Measurements from ENCODE around the gene HDAC7.
"Not testable (repeated sequence)": the region's sequence is repeated elsewhere in the genome, so short reads cannot be mapped to it uniquely, and the experiment has no call there.

The HDAC7 gene

GRCh38 chr12:47845081-47845480 lies 25.4 kb upstream of the HDAC7 start:
- Histone ChIP-seq H3K27ac (ENCODE audit: poor library complexity, severe bottlenecking) (no peak overlapping the region), H3K4me1 (ENCODE audit: insufficient read depth, poor library complexity, severe bottlenecking) (peaks cover 6% of the 10 kb centered on the region), H3K27me3 (ENCODE audit: insufficient read depth, poor library complexity, severe bottlenecking) (no peaks in the 10 kb centered on the region), H3K4me3 (ENCODE audit: severe bottlenecking) (no peak overlapping the region), H3K36me3 (ENCODE audit: low read depth) (peaks cover 22% of the 10 kb centered on the region), H3K9me3 (ENCODE audit: severe bottlenecking) (no peaks in the 10 kb centered on the region)
- no peak for TF ChIP-seq CTCF (IDR thresholded peaks at IDR 0.05; ENCODE audit: poor library complexity, severe bottlenecking)
- ATAC-seq (ENCODE audit: low read depth) (no peak), DNase-seq (ENCODE audit: low spot score) (no peak)

- ATAC-seq (ENCODE audit: low read depth) (no peak), DNase-seq (ENCODE audit: low spot score) (no peak)
- H3K9me3 ChIP-seq (ENCODE audit: severe bottlenecking), result no peaks in the 10 kb centered on the region
- no peak overlapping the region for H3K4me3 ChIP-seq (ENCODE audit: severe bottlenecking)
- TF ChIP-seq CTCF (IDR thresholded peaks at IDR 0.05; ENCODE audit: poor library complexity, severe bottlenecking), result no peak
- H3K36me3 ChIP-seq (ENCODE audit: low read depth), result peaks cover 19% of the 10 kb centered on the region
- H3K27ac ChIP-seq (ENCODE audit: poor library complexity, severe bottlenecking), result no peak overlapping the region
- no peaks in the 10 kb centered on the region for H3K27me3 ChIP-seq (ENCODE audit: insufficient read depth, poor library complexity, severe bottlenecking)
- peaks cover 6% of the 10 kb centered on the region for H3K4me1 ChIP-seq (ENCODE audit: insufficient read depth, poor library complexity, severe bottlenecking)
These were observed 24.7 kb upstream of the HDAC7 start for GRCh38 chr12:47844264-47845019.

- Histone ChIP-seq H3K4me1 (ENCODE audit: insufficient read depth, poor library complexity, severe bottlenecking) (no peaks in the 10 kb centered on the region), H3K27ac (ENCODE audit: poor library complexity, severe bottlenecking) (no peak overlapping the region), H3K27me3 (ENCODE audit: insufficient read depth, poor library complexity, severe bottlenecking) (no peaks in the 10 kb centered on the region), H3K9me3 (ENCODE audit: severe bottlenecking) (no peaks in the 10 kb centered on the region), H3K36me3 (ENCODE audit: low read depth) (peaks cover 16% of the 10 kb centered on the region), H3K4me3 (ENCODE audit: severe bottlenecking) (no peak overlapping the region)
- DNase-seq (ENCODE audit: low spot score) (no peak), ATAC-seq (ENCODE audit: low read depth) (no peak)
- no peak for TF ChIP-seq CTCF (IDR thresholded peaks at IDR 0.05; ENCODE audit: poor library complexity, severe bottlenecking)
These were observed 23.7 kb upstream of the HDAC7 start for GRCh38 chr12:47843226-47843980.

- not testable (repeated sequence) for H3K4me1 ChIP-seq (ENCODE audit: insufficient read depth, poor library complexity, severe bottlenecking); H3K4me3 ChIP-seq (ENCODE audit: severe bottlenecking); H3K9me3 ChIP-seq (ENCODE audit: severe bottlenecking); DNase-seq (ENCODE audit: low spot score); H3K27me3 ChIP-seq (ENCODE audit: insufficient read depth, poor library complexity, severe bottlenecking); ATAC-seq (ENCODE audit: low read depth); H3K27ac ChIP-seq (ENCODE audit: poor library complexity, severe bottlenecking)
- H3K36me3 ChIP-seq (ENCODE audit: low read depth), result peaks cover 16% of the 10 kb centered on the region
These were observed 22.8 kb upstream of the HDAC7 start for GRCh38 chr12:47842543-47842942.

GRCh38 chr12:47841910-47842309 lies 22.2 kb upstream of the HDAC7 start:
- H3K27me3 ChIP-seq (ENCODE audit: insufficient read depth, poor library complexity, severe bottlenecking), result no peaks in the 10 kb centered on the region
- DNase-seq (ENCODE audit: low spot score), result no peak
- ATAC-seq (ENCODE audit: low read depth), result no peak
- H3K36me3 ChIP-seq (ENCODE audit: low read depth), result peaks cover 16% of the 10 kb centered on the region
- no peaks in the 10 kb centered on the region for H3K9me3 ChIP-seq (ENCODE audit: severe bottlenecking)
- H3K4me3 ChIP-seq (ENCODE audit: severe bottlenecking), result no peak overlapping the region
- no peak overlapping the region for H3K27ac ChIP-seq (ENCODE audit: poor library complexity, severe bottlenecking)
- TF ChIP-seq CTCF (IDR thresholded peaks at IDR 0.05; ENCODE audit: poor library complexity, severe bottlenecking), result no peak
- no peaks in the 10 kb centered on the region for H3K4me1 ChIP-seq (ENCODE audit: insufficient read depth, poor library complexity, severe bottlenecking)
